K562 (cell line): ENCODE results near the gene DSG3.

ENCODE experiments used
- CHD2 ChIP-seq: IDR thresholded peaks from 2 replicates; pipeline ENCODE4 v1.6.1; 2011; ENCODE audit warnings: low read depth, low read length
- CREM ChIP-seq: IDR thresholded peaks from 2 replicates; pipeline ENCODE4 v1.6.1; 2014; ENCODE audit warnings: antibody characterized with exemption, low read depth
- EGR1 ChIP-seq: fragments of 450-650 bp; conservative IDR thresholded peaks from 2 replicates; pipeline ENCODE4 v1.6.1; 2017; ENCODE audit warnings: mild to moderate bottlenecking
- EP300 ChIP-seq: IDR thresholded peaks from 2 replicates; pipeline ENCODE4 v1.6.1; 2012; ENCODE audit warnings: low read length, improper control_type of control experiment
- FOXA3 ChIP-seq, 2 experiments: fragments of 450-650 bp in 1 of 2; sonication (generic) in 1 of 2; formaldehyde crosslinking; IDR thresholded peaks in 1 of 2; conservative IDR thresholded peaks in 1 of 2; 2 replicates each; pipeline versions ENCODE4 v1.4.0 to v1.8.0; 2020 to 2022; ENCODE audit warnings: mild to moderate bottlenecking in 2 of 2, missing genetic modification reagents in 1 of 2
- MAX ChIP-seq: sonication (generic); formaldehyde crosslinking; IDR thresholded peaks from 2 replicates; pipeline ENCODE4 v1.9.0; 2022; ENCODE audit warnings: mild to moderate bottlenecking, missing genetic modification reagents
- RAD21 ChIP-seq, 2 experiments: fragments of 250-450 bp in 1 of 2; fragments of 450-650 bp in 1 of 2; sonication (Bioruptor Pico) in 1 of 2; formaldehyde crosslinking in 1 of 2; IDR thresholded peaks in 1 of 2; conservative IDR thresholded peaks in 1 of 2; 2 replicates each; pipeline versions ENCODE4 v1.4.0 to v1.8.0; 2020 to 2022; ENCODE audit warnings: mild to moderate bottlenecking in 2 of 2, moderate library complexity in 1 of 2
- TF ChIP-seq, protein P1 (sequence below): fragments of 450-650 bp; IDR thresholded peaks from 2 replicates; pipeline ENCODE4 v1.6.1; 2016; ENCODE audit warnings: borderline replicate concordance
- TF ChIP-seq, protein P2 (sequence below): sonication (generic); formaldehyde crosslinking; IDR thresholded peaks from 2 replicates; pipeline ENCODE4 v1.8.0; 2023; ENCODE audit warnings: mild to moderate bottlenecking, missing genetic modification reagents
- TF ChIP-seq, protein P3 (sequence below), 2 experiments: fragments of 450-650 bp; IDR thresholded peaks; 2 replicates each; pipeline ENCODE4 v1.6.1; 2016; ENCODE audit warnings: mild to moderate bottlenecking in 2 of 2, borderline replicate concordance in 1 of 2, low read depth in 1 of 2, moderate library complexity in 1 of 2
- TF ChIP-seq, protein P4 (sequence below), 3 experiments: IDR thresholded peaks in 2 of 3; conservative IDR thresholded peaks in 1 of 3; 2 replicates each; pipeline ENCODE4 v1.5.1; 2011 to 2012; ENCODE audit warnings: low read length in 3 of 3, mild to moderate bottlenecking in 3 of 3, control low read depth in 2 of 3, improper control_type of control experiment in 1 of 3, inconsistent platforms in 1 of 3, low read depth in 1 of 3, mixed read lengths in 1 of 3, moderate library complexity in 1 of 3; ENCODE audit not compliant: insufficient read depth in 2 of 3

DNA sequence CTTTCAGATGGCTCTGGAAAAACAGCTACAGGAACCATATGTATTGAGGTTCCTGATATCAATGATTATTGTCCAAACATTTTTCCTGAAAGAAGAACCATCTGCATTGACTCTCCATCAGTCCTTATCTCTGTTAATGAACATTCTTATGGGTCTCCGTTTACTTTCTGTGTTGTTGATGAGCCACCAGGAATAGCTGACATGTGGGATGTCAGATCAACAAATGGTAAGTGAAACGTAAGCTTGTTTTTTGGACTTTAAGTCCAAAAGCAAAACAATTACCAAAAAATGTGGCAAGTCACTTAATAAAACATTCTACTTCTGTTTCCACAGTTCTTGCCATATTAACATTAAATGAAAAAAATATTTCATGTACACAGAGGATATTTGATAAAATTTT lies 44.1 kb upstream of the DSG3 start:
- TF ChIP-seq FOXA3 (CRISPR knock-in tag; conservative IDR thresholded peaks at IDR 0.05 in 1 of 2, IDR thresholded peaks at IDR 0.05 in 1 of 2) (no peak), CREM (no peak), MAX (no peak), EP300 (no peak), CHD2 (no peak), RAD21 (CRISPR knock-in tag; conservative IDR thresholded peaks at IDR 0.05 in 1 of 2, IDR thresholded peaks at IDR 0.05 in 1 of 2) (no peak), EGR1 (no peak)
- TF ChIP-seq, protein P1, sequence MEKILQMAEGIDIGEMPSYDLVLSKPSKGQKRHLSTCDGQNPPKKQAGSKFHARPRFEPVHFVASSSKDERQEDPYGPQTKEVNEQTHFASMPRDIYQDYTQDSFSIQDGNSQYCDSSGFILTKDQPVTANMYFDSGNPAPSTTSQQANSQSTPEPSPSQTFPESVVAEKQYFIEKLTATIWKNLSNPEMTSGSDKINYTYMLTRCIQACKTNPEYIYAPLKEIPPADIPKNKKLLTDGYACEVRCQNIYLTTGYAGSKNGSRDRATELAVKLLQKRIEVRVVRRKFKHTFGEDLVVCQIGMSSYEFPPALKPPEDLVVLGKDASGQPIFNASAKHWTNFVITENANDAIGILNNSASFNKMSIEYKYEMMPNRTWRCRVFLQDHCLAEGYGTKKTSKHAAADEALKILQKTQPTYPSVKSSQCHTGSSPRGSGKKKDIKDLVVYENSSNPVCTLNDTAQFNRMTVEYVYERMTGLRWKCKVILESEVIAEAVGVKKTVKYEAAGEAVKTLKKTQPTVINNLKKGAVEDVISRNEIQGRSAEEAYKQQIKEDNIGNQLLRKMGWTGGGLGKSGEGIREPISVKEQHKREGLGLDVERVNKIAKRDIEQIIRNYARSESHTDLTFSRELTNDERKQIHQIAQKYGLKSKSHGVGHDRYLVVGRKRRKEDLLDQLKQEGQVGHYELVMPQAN: no peak
- TF ChIP-seq, protein P2, sequence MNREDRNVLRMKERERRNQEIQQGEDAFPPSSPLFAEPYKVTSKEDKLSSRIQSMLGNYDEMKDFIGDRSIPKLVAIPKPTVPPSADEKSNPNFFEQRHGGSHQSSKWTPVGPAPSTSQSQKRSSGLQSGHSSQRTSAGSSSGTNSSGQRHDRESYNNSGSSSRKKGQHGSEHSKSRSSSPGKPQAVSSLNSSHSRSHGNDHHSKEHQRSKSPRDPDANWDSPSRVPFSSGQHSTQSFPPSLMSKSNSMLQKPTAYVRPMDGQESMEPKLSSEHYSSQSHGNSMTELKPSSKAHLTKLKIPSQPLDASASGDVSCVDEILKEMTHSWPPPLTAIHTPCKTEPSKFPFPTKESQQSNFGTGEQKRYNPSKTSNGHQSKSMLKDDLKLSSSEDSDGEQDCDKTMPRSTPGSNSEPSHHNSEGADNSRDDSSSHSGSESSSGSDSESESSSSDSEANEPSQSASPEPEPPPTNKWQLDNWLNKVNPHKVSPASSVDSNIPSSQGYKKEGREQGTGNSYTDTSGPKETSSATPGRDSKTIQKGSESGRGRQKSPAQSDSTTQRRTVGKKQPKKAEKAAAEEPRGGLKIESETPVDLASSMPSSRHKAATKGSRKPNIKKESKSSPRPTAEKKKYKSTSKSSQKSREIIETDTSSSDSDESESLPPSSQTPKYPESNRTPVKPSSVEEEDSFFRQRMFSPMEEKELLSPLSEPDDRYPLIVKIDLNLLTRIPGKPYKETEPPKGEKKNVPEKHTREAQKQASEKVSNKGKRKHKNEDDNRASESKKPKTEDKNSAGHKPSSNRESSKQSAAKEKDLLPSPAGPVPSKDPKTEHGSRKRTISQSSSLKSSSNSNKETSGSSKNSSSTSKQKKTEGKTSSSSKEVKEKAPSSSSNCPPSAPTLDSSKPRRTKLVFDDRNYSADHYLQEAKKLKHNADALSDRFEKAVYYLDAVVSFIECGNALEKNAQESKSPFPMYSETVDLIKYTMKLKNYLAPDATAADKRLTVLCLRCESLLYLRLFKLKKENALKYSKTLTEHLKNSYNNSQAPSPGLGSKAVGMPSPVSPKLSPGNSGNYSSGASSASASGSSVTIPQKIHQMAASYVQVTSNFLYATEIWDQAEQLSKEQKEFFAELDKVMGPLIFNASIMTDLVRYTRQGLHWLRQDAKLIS (CRISPR knock-in tag): no peak
- TF ChIP-seq, protein P3, sequence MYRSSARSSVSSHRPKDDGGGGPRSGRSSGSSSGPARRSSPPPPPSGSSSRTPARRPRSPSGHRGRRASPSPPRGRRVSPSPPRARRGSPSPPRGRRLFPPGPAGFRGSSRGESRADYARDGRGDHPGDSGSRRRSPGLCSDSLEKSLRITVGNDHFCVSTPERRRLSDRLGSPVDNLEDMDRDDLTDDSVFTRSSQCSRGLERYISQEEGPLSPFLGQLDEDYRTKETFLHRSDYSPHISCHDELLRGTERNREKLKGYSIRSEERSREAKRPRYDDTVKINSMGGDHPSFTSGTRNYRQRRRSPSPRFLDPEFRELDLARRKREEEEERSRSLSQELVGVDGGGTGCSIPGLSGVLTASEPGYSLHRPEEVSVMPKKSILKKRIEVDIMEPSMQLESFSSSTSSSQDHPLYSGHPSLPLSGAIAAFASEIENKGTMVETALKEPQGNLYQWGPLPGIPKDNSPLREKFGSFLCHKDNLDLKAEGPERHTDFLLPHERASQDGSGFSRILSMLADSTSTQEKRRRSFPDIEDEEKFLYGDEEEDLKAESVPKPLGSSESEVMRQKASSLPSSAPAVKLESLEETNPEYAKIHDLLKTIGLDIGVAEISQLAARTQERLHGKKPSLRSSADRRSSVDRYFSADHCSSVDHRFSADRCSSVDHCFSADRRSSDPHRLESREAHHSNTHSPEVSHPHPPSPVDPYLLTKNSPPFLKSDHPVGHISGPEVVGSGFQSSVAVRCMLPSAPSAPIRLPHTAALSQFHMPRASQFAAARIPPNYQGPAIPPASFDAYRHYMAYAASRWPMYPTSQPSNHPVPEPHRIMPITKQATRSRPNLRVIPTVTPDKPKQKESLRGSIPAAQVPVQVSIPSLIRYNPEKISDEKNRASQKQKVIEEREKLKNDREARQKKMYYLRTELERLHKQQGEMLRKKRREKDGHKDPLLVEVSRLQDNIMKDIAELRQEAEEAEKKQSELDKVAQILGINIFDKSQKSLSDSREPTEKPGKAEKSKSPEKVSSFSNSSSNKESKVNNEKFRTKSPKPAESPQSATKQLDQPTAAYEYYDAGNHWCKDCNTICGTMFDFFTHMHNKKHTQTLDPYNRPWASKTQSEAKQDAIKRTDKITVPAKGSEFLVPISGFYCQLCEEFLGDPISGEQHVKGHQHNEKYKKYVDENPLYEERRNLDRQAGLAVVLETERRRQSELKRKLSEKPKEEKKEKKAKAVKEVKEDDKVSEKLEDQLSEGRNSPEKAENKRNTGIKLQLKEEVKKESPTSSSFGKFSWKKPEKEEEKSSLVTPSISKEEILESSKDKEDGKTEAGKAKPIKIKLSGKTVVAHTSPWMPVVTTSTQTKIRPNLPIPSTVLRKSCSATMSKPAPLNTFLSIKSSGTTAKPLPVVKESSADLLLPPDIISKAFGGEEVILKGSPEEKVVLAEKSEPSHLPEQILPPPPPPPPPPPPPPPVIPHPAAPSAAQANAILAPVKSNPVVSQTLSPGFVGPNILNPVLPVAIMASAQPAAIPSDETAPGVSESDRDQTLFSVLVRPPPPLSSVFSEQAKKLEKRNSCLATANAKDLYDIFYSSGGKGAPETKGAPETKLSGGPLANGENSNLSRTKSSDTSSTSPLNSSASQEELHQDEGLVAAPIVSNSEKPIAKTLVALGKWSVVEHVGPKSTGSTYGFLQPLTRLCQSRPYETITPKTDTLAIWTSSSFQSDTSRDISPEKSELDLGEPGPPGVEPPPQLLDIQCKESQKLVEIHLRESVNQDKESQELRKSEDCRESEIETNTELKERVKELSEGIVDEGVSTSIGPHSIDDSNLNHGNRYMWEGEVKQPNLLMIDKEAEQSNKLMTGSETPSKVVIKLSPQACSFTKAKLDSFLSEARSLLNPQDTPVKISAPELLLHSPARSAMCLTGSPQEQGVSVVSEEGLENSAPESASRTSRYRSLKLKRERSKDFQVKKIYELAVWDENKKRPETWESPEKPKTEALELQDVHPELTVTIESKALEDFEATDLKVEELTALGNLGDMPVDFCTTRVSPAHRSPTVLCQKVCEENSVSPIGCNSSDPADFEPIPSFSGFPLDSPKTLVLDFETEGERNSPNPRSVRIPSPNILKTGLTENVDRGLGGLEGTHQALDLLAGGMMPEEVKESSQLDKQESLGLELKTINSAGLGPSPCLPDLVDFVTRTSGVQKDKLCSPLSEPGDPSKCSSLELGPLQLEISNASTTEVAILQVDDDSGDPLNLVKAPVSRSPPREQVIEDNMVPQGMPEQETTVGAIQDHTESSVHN (IDR thresholded peaks at IDR 0.05; ENCODE audit: borderline replicate concordance in 1 of 2, low read depth in 1 of 2): no peak
- TF ChIP-seq, protein P4, sequence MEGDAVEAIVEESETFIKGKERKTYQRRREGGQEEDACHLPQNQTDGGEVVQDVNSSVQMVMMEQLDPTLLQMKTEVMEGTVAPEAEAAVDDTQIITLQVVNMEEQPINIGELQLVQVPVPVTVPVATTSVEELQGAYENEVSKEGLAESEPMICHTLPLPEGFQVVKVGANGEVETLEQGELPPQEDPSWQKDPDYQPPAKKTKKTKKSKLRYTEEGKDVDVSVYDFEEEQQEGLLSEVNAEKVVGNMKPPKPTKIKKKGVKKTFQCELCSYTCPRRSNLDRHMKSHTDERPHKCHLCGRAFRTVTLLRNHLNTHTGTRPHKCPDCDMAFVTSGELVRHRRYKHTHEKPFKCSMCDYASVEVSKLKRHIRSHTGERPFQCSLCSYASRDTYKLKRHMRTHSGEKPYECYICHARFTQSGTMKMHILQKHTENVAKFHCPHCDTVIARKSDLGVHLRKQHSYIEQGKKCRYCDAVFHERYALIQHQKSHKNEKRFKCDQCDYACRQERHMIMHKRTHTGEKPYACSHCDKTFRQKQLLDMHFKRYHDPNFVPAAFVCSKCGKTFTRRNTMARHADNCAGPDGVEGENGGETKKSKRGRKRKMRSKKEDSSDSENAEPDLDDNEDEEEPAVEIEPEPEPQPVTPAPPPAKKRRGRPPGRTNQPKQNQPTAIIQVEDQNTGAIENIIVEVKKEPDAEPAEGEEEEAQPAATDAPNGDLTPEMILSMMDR (IDR thresholded peaks at IDR 0.05 in 2 of 3, conservative IDR thresholded peaks at IDR 0.05 in 1 of 3; ENCODE audit: insufficient read depth in 2 of 3, low read depth in 1 of 3, low read length in 3 of 3): no peak
